ENCODE data around the gene PNPLA5.

Gene PNPLA5

DNA sequence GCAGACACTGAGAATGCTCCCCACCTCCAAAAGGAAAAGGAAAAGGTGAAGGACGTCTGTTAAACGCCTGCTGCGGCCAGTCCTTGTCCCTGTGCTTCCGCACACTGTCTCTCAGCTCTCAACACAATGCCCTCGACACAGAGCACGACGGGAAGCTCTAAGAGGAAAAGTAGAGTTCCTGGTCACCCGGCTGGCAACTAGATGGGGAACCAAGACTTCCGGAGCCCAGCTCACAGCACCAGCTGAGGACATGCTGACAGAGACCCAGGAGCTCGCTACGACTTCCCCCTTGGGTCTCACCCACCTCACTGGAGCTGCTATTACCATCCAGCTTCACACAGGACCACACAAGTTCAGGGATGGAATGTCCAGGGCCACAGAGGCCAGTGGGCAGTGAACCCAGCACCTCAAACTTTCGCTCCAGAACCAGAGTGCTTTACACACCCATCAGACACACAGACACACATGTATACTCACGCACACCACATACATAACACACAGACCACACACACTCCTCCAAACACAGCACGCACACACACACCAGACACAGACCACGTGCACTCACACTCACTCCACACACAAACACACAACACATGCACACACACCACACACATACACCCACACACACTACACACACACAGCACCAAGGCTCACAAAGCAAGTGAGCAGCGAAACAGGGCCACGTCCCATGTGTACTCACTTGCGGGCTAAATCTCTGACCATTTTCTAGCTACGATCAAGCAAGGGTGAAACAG lies 39.1 kb downstream of the PNPLA5 start:
- no peak for DNase-seq

DNA sequence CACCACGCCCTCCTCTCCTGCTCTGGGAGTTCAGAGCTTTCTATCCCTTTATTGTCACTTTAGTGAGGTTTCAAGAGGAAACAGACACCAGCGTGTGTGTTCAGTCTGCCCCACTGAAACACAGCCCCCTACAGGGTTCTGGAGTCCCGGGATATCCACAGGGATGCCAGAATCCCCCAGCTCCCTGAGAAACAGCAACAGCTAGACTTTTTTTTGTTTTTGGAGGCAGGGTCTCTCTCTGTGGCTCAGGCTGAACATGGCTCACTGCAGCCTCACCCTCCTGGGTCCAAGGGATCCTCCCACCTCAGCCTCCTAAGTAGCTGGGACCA lies 39.9 kb downstream of the PNPLA5 start:
- DNase-seq, result no peak

DNA sequence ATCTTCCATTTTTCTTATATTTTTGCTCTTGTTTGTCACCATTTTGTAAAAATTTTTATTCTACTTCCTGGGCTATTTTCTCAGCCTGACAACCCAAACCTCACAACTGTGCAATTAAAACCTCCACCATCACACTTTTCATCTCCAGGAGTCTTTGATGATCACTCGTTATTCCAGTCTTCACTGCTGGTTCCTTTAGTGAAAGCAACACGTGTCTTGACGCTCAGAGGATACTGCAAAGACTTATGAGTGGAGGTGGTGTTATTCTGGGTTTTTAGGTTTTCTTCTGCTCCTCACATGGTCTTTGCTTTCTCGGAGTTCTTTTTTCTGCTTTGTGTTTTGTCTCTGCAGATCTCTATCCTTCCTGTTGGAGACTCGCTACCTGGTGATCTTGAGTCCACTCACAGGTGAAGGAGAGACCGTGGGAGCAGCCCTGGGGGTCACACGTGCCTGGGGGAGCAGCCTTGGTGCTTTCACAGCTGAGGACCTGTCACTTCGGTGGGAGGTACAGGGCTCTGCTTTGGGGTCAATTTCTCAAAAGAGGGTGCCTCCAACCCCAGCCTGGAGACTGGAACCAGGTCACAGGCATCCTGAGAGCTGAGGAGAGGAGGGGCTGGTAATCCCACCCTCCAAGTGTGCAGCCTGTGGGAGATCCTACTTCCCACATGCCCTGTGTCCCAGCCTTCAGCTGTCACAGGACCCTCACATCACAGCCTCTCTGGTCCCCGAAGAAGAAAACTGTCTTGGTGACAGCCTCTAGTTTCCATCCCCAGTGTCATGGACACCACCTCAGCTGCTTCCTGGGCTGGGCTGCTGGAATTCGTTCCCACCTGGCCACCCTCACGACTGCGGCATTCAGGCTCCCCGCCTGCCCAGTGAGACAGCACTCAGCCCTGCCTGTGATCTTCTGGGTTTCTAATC lies 40.5 kb downstream of the PNPLA5 start:
- DNase-seq, result no peak

DNA sequence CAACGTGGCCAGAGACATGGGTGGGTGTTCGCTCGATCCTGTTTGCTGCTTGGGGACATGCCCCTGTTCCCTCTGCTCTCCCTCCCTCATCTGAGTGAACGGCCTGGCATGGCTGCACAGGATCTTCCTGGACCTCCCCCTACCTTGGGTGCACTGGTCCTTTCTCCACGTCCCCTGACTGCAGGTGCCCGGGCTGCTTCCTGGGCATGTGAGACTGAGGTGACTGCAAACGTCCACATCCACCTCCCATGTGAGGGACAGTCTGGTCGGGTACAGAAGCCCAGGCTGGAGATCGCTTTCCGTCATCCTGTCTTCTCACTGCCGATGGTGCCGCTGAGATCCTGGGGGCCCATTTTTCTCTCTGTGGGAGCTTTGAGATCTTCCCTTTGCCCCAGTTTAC lies 41.3 kb downstream of the PNPLA5 start:
- no peak for DNase-seq

DNA sequence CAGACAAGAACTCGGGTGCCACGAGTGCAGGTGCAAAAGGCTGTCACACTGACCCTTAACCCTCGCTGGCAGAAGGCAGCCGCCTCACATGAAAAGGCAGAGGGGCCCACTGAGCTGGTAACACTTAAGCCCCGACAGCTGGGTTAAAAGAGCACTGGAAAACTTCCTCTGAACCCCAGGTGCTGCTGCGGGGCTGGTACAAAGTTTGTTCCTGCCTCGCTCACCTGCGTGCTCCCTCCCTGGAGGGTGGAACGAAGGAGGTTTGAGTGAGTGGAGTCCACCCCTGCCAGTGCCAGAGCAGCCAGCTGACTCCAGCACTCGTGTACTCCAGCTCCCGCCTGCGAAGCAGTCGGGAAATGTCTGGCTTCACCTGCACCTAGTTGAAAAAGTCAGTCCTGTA lies 42.1 kb downstream of the PNPLA5 start:
- no peak for DNase-seq

DNA sequence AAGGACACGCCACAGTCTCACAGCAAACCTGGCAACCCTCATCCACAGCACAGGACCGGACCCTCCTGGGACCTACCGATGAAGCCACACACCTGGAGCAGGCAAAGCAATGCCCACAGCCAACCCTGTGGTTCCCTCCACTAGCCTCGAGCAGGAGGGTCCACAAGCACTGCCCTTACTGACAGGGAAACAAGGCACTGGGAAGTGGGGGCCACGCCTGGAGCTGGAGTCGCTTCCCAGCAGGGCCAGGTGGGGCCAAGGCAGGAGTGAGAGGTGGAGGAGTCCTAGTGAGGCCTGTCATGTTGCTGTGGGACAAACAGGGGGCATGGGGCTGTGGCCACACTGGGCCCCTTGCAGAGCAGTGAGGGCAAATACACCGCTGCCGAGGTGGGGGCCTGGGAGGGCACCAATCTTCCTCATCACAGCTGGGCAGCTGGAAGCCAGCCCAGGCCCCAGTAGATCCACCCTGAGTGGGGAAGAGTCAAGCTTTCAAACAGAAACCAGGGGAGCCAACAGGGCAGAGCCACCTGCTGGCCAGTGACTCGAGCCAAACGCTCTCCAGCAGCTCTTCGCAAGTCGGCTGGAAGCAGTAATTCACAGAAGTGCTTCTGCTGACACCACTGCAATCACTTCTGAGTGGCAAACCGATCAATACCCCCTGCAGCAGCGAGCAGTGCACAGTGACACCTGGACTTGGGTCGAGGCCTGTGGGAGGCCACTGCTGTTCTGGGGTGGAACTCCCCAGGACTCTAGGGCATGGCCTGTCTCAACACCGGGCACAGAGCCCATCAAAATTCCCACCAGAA lies 43.2 kb downstream of the PNPLA5 start:
- peak; percentile 60 for DNase-seq

DNA sequence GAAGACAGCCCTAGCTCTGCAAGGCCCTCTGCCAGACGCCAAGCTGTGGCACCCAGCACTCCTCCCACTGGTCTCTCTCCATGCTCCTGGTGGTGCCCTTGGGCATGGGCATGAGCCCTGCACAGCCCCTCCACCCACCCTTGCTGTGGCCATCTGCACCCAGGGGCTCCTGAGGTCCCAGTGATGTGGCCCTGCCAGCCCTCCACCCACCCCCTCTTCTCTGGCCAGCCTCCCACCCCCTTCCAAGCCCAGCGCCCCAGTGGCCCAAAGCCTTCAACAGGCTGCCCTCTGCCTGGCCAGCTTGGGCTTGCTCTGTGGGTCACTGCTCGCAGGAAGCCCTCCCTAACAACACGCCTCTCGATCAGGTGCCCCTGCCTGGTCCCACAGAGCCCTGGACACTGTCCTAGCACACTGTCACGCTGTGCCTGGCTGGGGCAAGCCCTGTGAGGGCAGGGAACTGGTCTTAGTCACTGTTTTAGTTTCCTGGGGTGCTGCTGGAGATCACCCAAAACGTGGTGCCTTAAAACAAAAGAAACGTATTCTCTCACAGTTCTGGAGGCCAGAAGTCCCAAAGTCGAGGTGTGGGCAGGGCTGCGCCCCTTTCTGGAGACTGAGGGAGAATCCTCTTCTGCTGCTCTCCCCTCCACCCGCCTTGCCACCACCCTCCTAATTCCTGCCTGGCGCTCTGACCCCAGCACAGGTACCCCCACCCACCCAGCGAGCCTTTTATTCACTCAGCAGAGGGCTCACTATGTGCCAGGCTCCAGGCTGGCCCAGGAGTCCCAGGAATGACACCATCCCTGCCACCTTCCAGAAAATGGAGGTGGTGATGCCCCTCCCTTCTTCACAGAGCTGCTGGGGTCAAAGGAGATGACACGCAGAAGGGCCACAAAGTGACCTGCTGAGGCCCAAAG lies 44.2 kb downstream of the PNPLA5 start:
- DNase-seq, result no peak

DNA sequence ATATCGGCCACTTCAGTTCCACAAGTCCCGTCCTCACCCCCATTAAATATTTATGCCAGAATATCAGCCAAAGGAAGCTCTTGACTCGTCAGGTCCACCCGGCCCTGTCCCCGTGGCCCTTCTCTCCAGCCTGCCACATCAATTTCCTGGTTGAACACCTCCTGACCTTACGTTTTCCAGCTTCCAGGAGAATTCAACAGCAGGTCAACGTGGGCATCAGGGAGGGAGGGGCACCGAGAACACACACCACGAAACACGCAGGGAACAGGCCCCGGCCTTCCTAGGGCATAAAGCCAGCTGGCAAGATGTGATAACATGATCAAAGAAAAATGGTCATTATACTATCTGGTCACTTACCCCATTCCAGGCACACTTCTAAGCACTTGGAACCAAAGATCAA lies 44.8 kb downstream of the PNPLA5 start:
- no peak for DNase-seq

DNA sequence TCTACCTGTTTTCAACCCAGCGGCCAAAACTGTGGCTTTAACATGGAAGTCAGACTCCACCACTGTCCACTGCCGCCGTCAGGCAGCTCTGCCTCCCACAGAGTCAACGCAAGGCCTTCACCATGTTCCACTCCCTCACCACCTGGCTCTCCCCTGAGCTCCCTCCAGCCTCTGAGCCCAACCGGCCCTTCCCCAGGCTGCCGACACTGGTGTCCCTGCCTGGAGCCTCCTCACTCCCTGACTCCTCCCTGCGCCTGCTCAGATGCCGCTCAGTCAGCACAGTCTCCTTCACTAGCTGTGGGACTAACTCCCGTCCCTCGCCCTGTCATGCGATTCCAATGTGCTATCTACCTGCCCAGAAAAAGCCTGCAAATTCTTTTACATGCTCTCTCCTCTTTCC lies 45.8 kb downstream of the PNPLA5 start:
- no peak for DNase-seq

DNA sequence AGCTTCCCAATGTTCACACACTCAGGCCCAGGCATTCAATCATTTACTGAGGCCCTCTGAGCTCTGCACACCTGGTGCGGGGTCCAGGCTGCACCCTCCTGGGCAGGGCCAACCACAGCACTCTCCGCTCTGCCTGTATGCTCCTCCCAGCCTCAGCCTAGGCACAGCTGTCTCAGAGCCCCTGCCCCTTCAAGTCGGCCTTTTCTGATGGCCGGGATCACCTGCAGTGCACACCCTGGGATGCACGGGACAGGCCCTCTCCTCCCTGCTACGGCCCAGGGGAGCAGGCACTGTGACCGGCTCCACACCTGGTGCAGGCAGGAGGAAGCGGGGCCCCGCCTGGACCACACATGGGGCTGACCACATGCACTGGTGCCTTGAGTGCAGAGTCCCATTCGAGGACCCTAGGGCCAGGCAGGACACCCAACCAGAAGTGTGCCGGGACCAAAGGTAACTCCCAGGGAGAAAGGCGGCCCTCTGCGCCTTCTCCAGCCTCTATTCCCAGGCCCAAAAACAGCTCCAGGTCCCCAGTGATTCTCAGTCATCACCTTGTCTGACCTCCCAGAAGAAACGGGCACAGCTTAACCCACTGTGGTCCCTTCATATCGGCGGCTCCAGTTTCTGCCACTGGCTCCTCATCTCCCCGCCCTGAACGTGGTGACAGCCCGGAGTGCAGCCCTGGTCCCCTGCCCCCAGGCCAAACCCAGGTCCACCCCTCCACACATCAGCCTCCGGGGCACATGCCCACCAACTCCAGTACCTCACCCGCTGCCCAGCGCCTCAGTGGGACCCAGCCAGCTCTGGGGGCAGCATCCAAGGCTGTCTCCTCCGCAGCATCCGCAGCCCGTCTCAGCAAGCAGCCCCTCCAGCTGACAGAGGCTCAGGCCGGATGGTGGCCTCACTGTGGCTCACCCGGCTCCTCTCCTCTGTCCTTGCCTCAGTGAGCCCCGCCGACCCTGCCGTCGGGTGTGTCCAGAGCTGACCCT lies 47.0 kb downstream of the PNPLA5 start:
- no peak for DNase-seq

DNA sequence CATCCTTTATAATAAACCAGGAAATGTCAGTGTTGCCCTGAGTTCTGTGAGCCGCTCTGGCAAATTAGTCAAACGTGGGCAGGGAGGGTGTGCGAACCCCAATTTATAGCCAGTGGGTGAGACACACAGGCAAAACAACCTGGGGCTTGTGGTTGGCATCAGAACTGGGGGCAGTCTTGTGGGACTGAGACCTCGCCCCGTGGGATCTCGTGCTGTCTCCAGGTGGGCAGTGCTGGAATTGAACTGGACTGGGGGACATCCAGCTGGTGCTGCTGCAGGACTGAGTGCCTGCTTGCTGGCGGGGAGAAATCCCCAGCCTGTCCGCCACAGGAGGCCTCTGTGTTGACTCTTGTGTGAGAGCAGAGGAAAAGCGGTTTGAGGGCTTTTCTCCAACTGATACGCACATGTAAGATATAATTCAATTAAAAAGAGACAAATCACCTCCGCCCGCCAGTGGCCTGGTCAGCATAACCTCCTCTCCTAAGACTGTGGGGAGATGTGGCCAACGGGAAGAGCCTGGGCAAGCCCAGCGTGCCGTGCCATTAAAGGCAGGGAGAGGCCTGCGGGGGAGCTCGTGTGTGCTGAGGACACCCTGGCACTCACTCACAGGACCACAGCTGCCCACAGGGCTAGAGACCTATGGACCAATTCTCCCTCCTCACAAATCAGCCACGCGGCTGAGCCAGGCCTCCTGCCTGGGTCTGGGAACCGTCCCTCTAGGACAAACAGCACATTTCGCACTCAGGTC lies 47.9 kb downstream of the PNPLA5 start:
- DNase-seq, result no peak

DNA sequence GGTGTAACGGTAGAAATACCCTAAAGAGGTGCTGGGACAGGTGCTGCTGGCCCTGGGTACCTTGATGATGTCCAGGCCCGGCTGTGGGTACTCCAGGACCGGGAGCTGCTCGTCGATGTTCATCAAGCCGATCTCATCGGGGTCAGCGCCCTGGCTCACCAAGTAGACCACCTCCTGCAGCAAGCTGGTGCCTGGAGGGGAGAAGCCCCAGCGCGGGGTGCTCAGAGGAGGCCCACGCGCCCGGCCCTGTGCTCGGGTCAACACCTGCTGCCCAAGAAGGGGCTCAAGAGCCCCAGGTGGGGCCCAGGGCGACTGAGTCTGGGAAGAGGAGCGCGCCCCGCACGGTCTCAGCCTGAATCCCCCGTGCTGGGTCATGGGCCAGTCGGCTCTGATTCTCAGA lies 50.1 kb downstream of the PNPLA5 start:
- DNase-seq, result no peak

DNA sequence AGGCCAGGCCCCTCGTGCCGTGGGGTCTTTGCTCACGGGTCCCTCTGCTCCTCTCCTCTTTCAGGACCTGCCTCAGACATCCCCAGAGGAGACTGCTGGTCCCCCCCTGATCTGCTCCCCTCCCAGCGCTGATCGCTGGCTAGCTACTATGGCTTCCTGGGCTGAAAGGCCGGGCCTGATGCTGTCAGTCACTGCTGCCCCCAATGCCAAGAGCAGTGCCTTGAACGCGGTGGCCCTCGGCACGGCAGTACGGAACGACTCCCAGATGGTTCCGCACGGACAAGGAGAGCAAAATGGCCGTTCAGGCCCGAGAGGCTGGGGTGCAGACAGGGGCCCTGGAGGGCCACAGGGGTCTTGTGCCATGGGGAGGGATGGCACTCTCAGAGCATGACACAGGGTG lies 51.0 kb downstream of the PNPLA5 start:
- no peak for DNase-seq

DNA sequence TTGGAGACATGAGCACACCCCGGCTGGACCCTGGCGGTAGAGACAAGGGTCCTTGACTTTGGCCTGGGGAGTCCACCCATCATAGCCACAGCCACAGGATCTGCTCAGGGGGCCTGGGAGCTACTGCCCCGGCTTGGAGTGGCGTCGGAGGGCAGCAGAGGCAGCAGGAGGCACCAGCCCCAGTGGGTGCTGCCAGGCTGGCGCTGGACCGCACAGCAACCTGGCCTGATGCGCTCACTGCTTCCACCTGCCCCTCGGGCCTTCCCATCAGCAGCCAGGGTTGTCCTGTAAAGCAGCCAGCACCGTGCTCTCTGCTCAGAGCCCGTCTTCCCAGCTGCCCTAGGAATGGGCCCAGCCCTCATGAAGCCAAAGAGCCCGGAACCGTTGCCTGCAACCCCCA lies 51.4 kb downstream of the PNPLA5 start:
- DNase-seq, result no peak

DNA sequence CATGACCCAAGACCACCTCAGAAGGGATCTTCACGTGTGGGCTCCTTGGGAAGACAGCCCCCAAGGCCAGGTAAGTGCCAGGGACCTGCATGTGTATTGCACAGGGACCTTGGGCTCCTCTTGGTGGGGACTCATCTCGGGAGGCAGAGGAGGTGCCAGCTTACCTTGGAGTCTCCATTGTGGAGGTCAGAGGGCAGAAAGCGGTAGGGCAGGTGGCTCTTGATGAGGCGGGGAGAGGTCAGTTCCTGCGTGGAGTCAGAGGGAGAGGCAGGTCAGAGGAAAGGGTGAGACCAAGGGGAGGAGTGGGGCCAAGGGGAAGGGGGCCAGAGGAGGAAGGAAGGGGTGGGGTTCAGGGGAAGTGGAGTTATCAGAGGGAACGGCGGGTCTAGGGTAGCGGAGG lies 52.0 kb downstream of the PNPLA5 start:
- DNase-seq, result no peak

DNA sequence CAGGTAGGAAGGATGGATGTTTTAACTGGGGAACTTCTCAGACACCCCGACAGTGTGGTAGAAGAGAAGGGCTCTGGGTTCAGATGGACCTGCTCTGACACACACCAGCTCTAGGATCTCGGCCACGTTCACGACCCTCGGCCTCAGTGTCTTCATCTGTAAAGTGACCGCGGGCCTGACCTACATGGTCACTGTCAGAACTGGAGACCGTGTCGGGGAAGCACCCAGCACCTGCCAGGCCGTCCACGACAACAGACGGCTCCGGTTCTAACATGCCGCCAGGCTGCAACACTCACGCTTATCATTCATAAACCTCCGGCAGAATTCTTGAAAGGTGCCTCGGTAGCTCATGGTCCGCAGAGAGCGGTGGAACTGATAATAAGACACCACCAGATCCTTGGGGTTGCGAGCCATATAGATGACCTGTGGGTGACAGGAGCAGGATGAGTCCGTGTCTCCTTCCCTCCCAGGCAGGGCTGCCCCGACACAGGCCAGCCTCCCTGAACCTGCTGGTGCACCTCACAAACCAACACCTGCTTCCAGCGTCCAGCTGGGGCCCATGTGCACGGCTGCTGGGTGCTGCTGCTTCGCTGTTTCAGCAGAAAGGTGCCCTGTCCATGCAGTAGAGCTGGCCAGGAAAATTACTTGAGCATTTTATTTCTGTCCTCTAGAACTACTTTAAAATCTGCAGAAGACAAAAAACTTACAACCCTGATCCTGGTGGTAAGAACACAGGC lies 53.1 kb downstream of the PNPLA5 start:
- DNase-seq, result no peak

DNA sequence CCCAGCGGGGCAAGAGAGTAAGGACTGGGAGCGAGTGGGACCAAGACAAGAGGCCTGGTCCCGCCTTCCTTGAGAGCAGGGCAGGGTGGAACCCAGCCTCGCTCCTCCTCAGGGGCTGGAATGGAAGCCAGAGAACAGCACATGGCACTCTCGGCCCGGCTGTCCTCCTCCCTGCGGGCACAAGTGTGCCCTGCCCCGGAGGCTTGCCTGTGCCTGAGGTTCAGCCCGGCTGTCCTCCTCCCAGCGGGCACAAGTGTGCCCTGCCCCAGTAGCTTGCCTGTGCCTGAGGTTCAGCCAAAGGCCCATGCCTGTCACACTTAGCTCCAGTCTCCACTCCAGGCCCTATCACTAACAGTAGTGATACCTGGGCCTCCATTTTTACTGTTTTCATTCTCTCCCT lies 53.7 kb downstream of the PNPLA5 start:
- no peak for DNase-seq

DNA sequence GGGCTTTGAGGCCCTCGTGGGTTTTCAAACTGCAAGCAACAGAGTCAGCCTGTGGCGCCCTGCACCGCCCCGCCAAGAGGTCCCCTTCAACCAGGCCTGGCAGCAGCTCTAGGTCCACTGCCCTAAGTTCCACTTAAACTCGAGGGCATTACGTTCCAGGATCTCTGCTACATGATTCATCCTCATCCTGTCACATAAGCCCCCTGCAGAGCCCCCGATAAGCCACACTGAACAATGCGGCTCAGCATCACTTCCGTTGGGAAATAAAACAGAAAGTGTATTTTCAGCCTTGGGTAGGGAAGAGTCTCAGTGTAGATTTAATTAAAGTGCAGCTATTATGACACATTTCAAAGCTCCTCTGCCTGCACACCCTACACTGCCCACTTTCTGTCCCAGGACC lies 54.1 kb downstream of the PNPLA5 start:
- DNase-seq, result no peak

DNA sequence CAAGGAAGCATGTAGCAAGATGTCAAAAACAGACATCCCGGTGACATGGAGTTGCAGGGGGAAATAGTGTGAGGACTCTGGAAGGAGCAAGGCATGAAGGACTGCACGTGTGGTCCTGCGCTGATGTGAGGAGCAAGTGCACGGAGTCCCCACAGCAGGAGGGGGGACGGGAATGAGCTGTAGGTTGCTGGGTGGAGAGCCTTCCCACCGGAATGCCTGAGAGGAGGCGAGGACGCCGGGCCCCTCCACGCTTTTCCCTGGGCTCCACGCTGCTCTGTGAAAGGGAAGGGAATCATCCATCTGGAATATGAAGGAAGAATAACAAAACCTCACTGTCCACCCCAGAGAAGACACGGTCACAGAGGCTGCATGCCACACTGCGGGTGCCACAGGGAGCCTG lies 56.1 kb downstream of the PNPLA5 start:
- no peak for DNase-seq

DNA sequence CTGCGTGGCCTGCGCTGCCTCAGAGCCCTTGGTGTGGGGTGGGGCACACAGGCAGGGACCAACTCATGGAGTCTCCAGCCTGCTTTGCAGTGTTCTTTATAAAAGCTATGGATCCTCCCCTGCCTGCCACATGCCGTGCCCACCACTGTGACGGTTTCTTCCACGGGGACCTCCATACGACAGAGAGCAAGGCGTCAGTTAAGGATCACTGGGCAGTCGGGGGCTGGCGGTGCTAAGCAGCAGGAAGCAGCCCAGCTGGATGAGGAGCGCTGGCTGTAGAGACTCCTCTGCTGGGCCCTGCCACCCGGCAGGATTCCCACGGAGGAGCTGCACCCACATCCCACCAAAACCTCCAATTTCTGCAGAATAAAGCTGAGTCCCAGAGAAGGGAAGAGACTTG lies 56.6 kb downstream of the PNPLA5 start:
- no peak for DNase-seq
